HEK293 (cell line): ENCODE data around the gene NEK10.

ENCODE experiments used
- CTCF ChIP-seq: fragments of 450-650 bp; formaldehyde crosslinking; IDR thresholded peaks from 2 replicates; pipeline ENCODE4 v1.5.1; 2016; ENCODE audit warnings: missing biosample characterization, missing genetic modification characterization
- RBAK ChIP-seq: fragments of 450-650 bp; formaldehyde crosslinking; IDR thresholded peaks from 2 replicates; pipeline ENCODE4 v1.5.1; 2016; ENCODE audit warnings: missing biosample characterization, missing genetic modification characterization
- SP7 ChIP-seq: fragments of 450-650 bp; formaldehyde crosslinking; IDR thresholded peaks from 2 replicates; pipeline ENCODE4 v1.5.1; 2016; ENCODE audit warnings: missing biosample characterization, missing genetic modification characterization
- YY1 ChIP-seq: fragments of 450-650 bp; formaldehyde crosslinking; IDR thresholded peaks from 2 replicates; pipeline ENCODE4 v1.5.1; 2018; ENCODE audit warnings: missing biosample characterization, missing genetic modification characterization
- ZNF341 ChIP-seq: fragments of 450-650 bp; formaldehyde crosslinking; IDR thresholded peaks from 2 replicates; pipeline ENCODE4; 2016; ENCODE audit warnings: low read depth, missing biosample characterization, missing genetic modification characterization

- TF ChIP-seq ZNF341 (no peak), SP7 (tag by site-specific recombination) (no peak), RBAK (no peak), CTCF (tag by site-specific recombination) (no peak), YY1 (no peak)
These were observed 116.5 kb downstream of the NEK10 start for GRCh38 chr3:27252646-27253045.
